Measurements from ENCODE around the gene FAM120A.

The FAM120A gene

GRCh38 chr9:93565089-93565488 lies 113.6 kb downstream of the FAM120A start:
- H3K4me3 ChIP-seq (ENCODE audit: low read length): no peak overlapping the region
- DNase-seq (ENCODE audit: low read depth): no peak
- TF ChIP-seq CTCF (conservative IDR thresholded peaks at IDR 0.05; ENCODE audit: low read length): no peak

- peak; percentile 96 for DNase-seq (ENCODE audit: low read depth)
- TF ChIP-seq CTCF (conservative IDR thresholded peaks at IDR 0.05; ENCODE audit: low read length): peak; percentile 83
- H3K4me3 ChIP-seq (ENCODE audit: low read length): peak overlapping the region; percentile 76
Observed at GRCh38 chr9:93566408-93567270, 115.2 kb downstream of the FAM120A start.

- peak overlapping the region; percentile 76 for H3K4me3 ChIP-seq (ENCODE audit: low read length)
- DNase-seq (ENCODE audit: low read depth): no peak
- TF ChIP-seq CTCF (conservative IDR thresholded peaks at IDR 0.05; ENCODE audit: low read length): no peak
Observed at GRCh38 chr9:93567271-93567959, 115.9 kb downstream of the FAM120A start.

- no peak for DNase-seq (ENCODE audit: low read depth)
- no peak overlapping the region for H3K4me3 ChIP-seq (ENCODE audit: low read length)
- TF ChIP-seq CTCF (conservative IDR thresholded peaks at IDR 0.05; ENCODE audit: low read length): no peak
Observed at GRCh38 chr9:93568169-93568568, 116.7 kb downstream of the FAM120A start.

- H3K4me3 ChIP-seq (ENCODE audit: low read length): no peak overlapping the region
- TF ChIP-seq CTCF (conservative IDR thresholded peaks at IDR 0.05; ENCODE audit: low read length): no peak
- no peak for DNase-seq (ENCODE audit: low read depth)
Observed at GRCh38 chr9:93569621-93570174, 118.2 kb downstream of the FAM120A start.

- TF ChIP-seq CTCF (conservative IDR thresholded peaks at IDR 0.05; ENCODE audit: low read length): no peak
- DNase-seq (ENCODE audit: low read depth): no peak
- no peak overlapping the region for H3K4me3 ChIP-seq (ENCODE audit: low read length)
Observed at GRCh38 chr9:93572221-93572620, 120.7 kb downstream of the FAM120A start.
